ENCODE measurements around the gene RFTN1.

The RFTN1 gene

GRCh38 chr3:16338999-16339398 is 174.5 kb downstream of the RFTN1 start:
- DNase-seq (ENCODE audit: low spot score) = peak; percentile 16
- Mint-ChIP-seq H3K36me3 (ENCODE audit: low read depth) (peaks cover 60% of the 10 kb centered on the region), H3K27me3 (ENCODE audit: low read depth) (no peaks in the 10 kb centered on the region), H3K9me3 (no peaks in the 10 kb centered on the region), H3K4me1 (ENCODE audit: low read depth) (peaks cover 42% of the 10 kb centered on the region), H3K27ac (peak overlapping the region; percentile 70), H3K4me3 (peak overlapping the region; percentile 59)

GRCh38 chr3:16337856-16338540 is 175.5 kb downstream of the RFTN1 start:
- DNase-seq (ENCODE audit: low spot score) = peak; percentile 46
- Mint-ChIP-seq H3K9me3 (no peaks in the 10 kb centered on the region), H3K4me1 (ENCODE audit: low read depth) (peaks cover 33% of the 10 kb centered on the region), H3K27ac (peak overlapping the region; percentile 84), H3K4me3 (peak overlapping the region; percentile 59), H3K27me3 (ENCODE audit: low read depth) (no peaks in the 10 kb centered on the region), H3K36me3 (ENCODE audit: low read depth) (peaks cover 57% of the 10 kb centered on the region)

GRCh38 chr3:16336825-16337224 is 176.7 kb downstream of the RFTN1 start:
- DNase-seq (ENCODE audit: low spot score) = no peak
- Mint-ChIP-seq H3K36me3 (ENCODE audit: low read depth) (peaks cover 61% of the 10 kb centered on the region), H3K9me3 (peaks cover 10% of the 10 kb centered on the region), H3K27ac (no peak overlapping the region), H3K4me3 (no peak overlapping the region), H3K4me1 (ENCODE audit: low read depth) (peaks cover 33% of the 10 kb centered on the region), H3K27me3 (ENCODE audit: low read depth) (no peaks in the 10 kb centered on the region)

GRCh38 chr3:16335772-16336645 is 177.5 kb downstream of the RFTN1 start:
- peaks cover 16% of the 10 kb centered on the region for H3K9me3 Mint-ChIP-seq
- peak overlapping the region; percentile 46 for H3K27ac Mint-ChIP-seq
- no peaks in the 10 kb centered on the region for H3K27me3 Mint-ChIP-seq (ENCODE audit: low read depth)
- H3K4me3 Mint-ChIP-seq = no peak overlapping the region
- no peak for DNase-seq (ENCODE audit: low spot score)
- H3K36me3 Mint-ChIP-seq (ENCODE audit: low read depth) = peaks cover 69% of the 10 kb centered on the region
- peaks cover 33% of the 10 kb centered on the region for H3K4me1 Mint-ChIP-seq (ENCODE audit: low read depth)

GRCh38 chr3:16335333-16335732 is 178.2 kb downstream of the RFTN1 start:
- no peak for DNase-seq (ENCODE audit: low spot score)
- Mint-ChIP-seq H3K4me3 (no peak overlapping the region), H3K27ac (peak overlapping the region; percentile 46), H3K9me3 (peaks cover 16% of the 10 kb centered on the region), H3K4me1 (ENCODE audit: low read depth) (peaks cover 30% of the 10 kb centered on the region), H3K27me3 (ENCODE audit: low read depth) (no peaks in the 10 kb centered on the region), H3K36me3 (ENCODE audit: low read depth) (peaks cover 71% of the 10 kb centered on the region)

- Mint-ChIP-seq H3K27me3 (ENCODE audit: low read depth) (no peaks in the 10 kb centered on the region), H3K27ac (no peak overlapping the region), H3K4me3 (no peak overlapping the region), H3K4me1 (ENCODE audit: low read depth) (peaks cover 27% of the 10 kb centered on the region), H3K36me3 (ENCODE audit: low read depth) (peaks cover 71% of the 10 kb centered on the region), H3K9me3 (peaks cover 16% of the 10 kb centered on the region)
- no peak for DNase-seq (ENCODE audit: low spot score)
Observed at GRCh38 chr3:16334909-16335308, 178.6 kb downstream of the RFTN1 start.

GRCh38 chr3:16332904-16333426 is 180.5 kb downstream of the RFTN1 start:
- peaks cover 9% of the 10 kb centered on the region for H3K4me1 Mint-ChIP-seq (ENCODE audit: low read depth)
- no peak for DNase-seq (ENCODE audit: low spot score)
- H3K36me3 Mint-ChIP-seq (ENCODE audit: low read depth) = peaks cover 72% of the 10 kb centered on the region
- H3K9me3 Mint-ChIP-seq = peaks cover 16% of the 10 kb centered on the region
- H3K4me3 Mint-ChIP-seq = no peak overlapping the region
- no peak overlapping the region for H3K27ac Mint-ChIP-seq
- no peaks in the 10 kb centered on the region for H3K27me3 Mint-ChIP-seq (ENCODE audit: low read depth)

- Mint-ChIP-seq H3K36me3 (ENCODE audit: low read depth) (peaks cover 78% of the 10 kb centered on the region), H3K27me3 (ENCODE audit: low read depth) (no peaks in the 10 kb centered on the region), H3K4me1 (ENCODE audit: low read depth) (peaks cover 4% of the 10 kb centered on the region), H3K27ac (peak overlapping the region; percentile 2), H3K4me3 (no peak overlapping the region), H3K9me3 (peaks cover 16% of the 10 kb centered on the region)
- no peak for DNase-seq (ENCODE audit: low spot score)
Observed at GRCh38 chr3:16331319-16331883, 182.1 kb downstream of the RFTN1 start.

GRCh38 chr3:16330351-16330750 is 183.1 kb downstream of the RFTN1 start:
- Mint-ChIP-seq H3K4me1 (ENCODE audit: low read depth) (peaks cover under 1% of the 10 kb centered on the region), H3K27me3 (ENCODE audit: low read depth) (no peaks in the 10 kb centered on the region), H3K9me3 (peaks cover 16% of the 10 kb centered on the region), H3K4me3 (no peak overlapping the region), H3K27ac (no peak overlapping the region), H3K36me3 (ENCODE audit: low read depth) (peaks cover 76% of the 10 kb centered on the region)
- DNase-seq (ENCODE audit: low spot score) = no peak

- Mint-ChIP-seq H3K9me3 (peaks cover 16% of the 10 kb centered on the region), H3K27me3 (ENCODE audit: low read depth) (no peaks in the 10 kb centered on the region), H3K27ac (no peak overlapping the region), H3K36me3 (ENCODE audit: low read depth) (peaks cover 74% of the 10 kb centered on the region), H3K4me3 (no peak overlapping the region), H3K4me1 (ENCODE audit: low read depth) (no peaks in the 10 kb centered on the region)
- DNase-seq (ENCODE audit: low spot score) = no peak
Observed at GRCh38 chr3:16329826-16330129, 183.7 kb downstream of the RFTN1 start.

- Mint-ChIP-seq H3K4me1 (ENCODE audit: low read depth) (peaks cover 1% of the 10 kb centered on the region), H3K9me3 (peaks cover 16% of the 10 kb centered on the region), H3K4me3 (no peak overlapping the region), H3K36me3 (ENCODE audit: low read depth) (peaks cover 74% of the 10 kb centered on the region), H3K27ac (no peak overlapping the region), H3K27me3 (ENCODE audit: low read depth) (no peaks in the 10 kb centered on the region)
- DNase-seq (ENCODE audit: low spot score) = no peak
Observed at GRCh38 chr3:16329036-16329825, 184.3 kb downstream of the RFTN1 start.

GRCh38 chr3:16328124-16328523 is 185.4 kb downstream of the RFTN1 start:
- peaks cover 74% of the 10 kb centered on the region for H3K36me3 Mint-ChIP-seq (ENCODE audit: low read depth)
- no peaks in the 10 kb centered on the region for H3K27me3 Mint-ChIP-seq (ENCODE audit: low read depth)
- H3K27ac Mint-ChIP-seq = no peak overlapping the region
- H3K4me3 Mint-ChIP-seq = no peak overlapping the region
- H3K4me1 Mint-ChIP-seq (ENCODE audit: low read depth) = peaks cover 5% of the 10 kb centered on the region
- H3K9me3 Mint-ChIP-seq = peaks cover 16% of the 10 kb centered on the region
- DNase-seq (ENCODE audit: low spot score) = no peak

GRCh38 chr3:16326724-16327349 is 186.7 kb downstream of the RFTN1 start:
- Mint-ChIP-seq H3K36me3 (ENCODE audit: low read depth) (peaks cover 62% of the 10 kb centered on the region), H3K4me3 (no peak overlapping the region), H3K27me3 (ENCODE audit: low read depth) (no peaks in the 10 kb centered on the region), H3K4me1 (ENCODE audit: low read depth) (peaks cover 5% of the 10 kb centered on the region), H3K9me3 (peaks cover 6% of the 10 kb centered on the region), H3K27ac (no peak overlapping the region)
- DNase-seq (ENCODE audit: low spot score) = no peak

Measured in T-helper 2 cell treated with Interferon-gamma antibody and Interleukin-4, amounts not matched to agents 5 μg/mL and 100 μg/mL, for 36 hours (primary cell).